BJ (cell line): ENCODE measurements around the gene SEMA4C. TPM values are rescaled to one million over a fixed set of nuclear protein-coding genes. Genes with fewer than 3 reads are reported as not detected.
"Not testable (repeated sequence)": the region's sequence is repeated elsewhere in the genome, so short reads cannot be mapped to it uniquely, and the experiment has no call there.

Source experiments
- CTCF ChIA-PET: fragments of 350-600 bp; formaldehyde crosslinking; extraction: SDS; loops from one replicate; lab custom pipeline; 2021; ENCODE audit warnings: antibody characterized with exemption, inconsistent platforms; lab: Yijun Ruan, JAX
- POLR2A ChIA-PET: fragments of 300-600 bp; sonication (Branson Sonifier 250); formaldehyde crosslinking; extraction: SDS; loops from one replicate; lab custom pipeline; 2021; ENCODE audit warnings: antibody characterized with exemption; lab: Charles Lee
- DNase-seq: peaks from one replicate; pipeline ENCODE4 v3.0.0-alpha.2; 2011; ENCODE audit warnings: low read depth
- H3K27me3 ChIP-seq: 2 replicates; pipeline ENCODE4 v1.6.0; 2011; ENCODE audit warnings: low read length; ENCODE audit not compliant: control insufficient read depth, insufficient read depth
- H3K36me3 ChIP-seq: 2 replicates; pipeline ENCODE4 v1.5.1; 2011; ENCODE audit warnings: low read length; ENCODE audit not compliant: control insufficient read depth, insufficient read depth
- H3K4me3 ChIP-seq: 2 replicates; pipeline ENCODE4 v1.5.1; 2011; ENCODE audit warnings: low read depth, mild to moderate bottlenecking, control low read depth, low read length
- CTCF ChIP-seq: IDR thresholded peaks from 2 replicates; pipeline ENCODE4 v1.5.1; 2011; ENCODE audit warnings: low read depth, mild to moderate bottlenecking, control low read depth, inconsistent platforms, low read length, moderate library complexity; ENCODE audit not compliant: insufficient read depth
- polyA plus RNA-seq: library from polyadenylated mRNA; depleted of rRNA; stranded (reverse); fragments of >200 nt; gene quantifications from 2 replicates; pipeline ENCODE4 v1.2.3, GENCODE V29; 2011

The SEMA4C gene
- polyA plus RNA-seq, 1 experiment = 29.7 TPM

GRCh38 chr2:96893289-96894150 lies 23.6 kb upstream of the SEMA4C start:
- DNase-seq = no peak
- TF ChIP-seq CTCF = no peak
- ChIA-PET CTCF (no interaction called here), POLR2A (no interaction called here)
- Histone ChIP-seq H3K36me3 (no peaks in the 10 kb centered on the region), H3K4me3 (no peak overlapping the region), H3K27me3 (no peaks in the 10 kb centered on the region)

- Histone ChIP-seq H3K27me3 (no peaks in the 10 kb centered on the region), H3K36me3 (no peaks in the 10 kb centered on the region), H3K4me3 (no peak overlapping the region)
- POLR2A ChIA-PET = no interaction called here
- no peak for TF ChIP-seq CTCF
- no peak for DNase-seq
- CTCF ChIA-PET = interaction anchor here (1.0 to 2.4 kb wide), 4 partner anchors 12 to 62 kb away, joined by 3 to 6 read pairs (median 4); partner anchors contain the start of gene ANKRD39
These were observed 21.9 kb upstream of the SEMA4C start for GRCh38 chr2:96891591-96892333.

DNA sequence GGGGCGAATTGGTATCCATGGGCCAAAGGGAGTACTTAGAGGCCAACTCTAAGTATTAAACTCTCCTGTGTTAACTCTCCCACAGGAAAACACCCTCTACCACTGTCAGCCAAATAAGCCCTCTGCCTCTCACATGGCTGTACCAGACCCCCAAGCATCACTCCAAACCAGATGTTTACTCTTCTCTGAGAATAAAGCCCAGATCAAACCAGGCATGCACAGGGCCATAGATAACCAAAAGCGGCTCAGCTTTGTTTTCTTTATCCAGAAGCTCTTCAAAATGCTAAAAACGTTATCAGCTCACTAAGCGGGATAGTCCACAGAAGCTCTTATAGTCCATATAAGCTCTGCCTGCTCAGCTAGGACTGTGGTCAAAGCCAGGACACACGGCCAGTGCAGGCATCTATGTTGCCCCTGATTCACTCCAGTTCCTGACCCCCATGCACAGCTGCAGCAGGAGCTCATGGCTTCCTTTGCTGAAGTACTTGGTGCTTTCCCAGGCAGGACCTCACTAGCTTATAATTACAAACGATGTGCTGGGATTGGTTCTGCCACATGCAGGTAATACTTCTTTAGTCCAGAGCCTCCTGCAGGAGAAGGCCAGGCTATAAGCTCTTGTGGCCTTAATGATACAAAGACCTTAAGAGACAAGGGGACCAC lies 21.0 kb upstream of the SEMA4C start:
- ChIA-PET POLR2A (interaction anchor here (0.6 kb wide), 2 partner anchors 359 to 1576 kb away, joined by 4 to 8 read pairs; no protein-coding TSS in a partner anchor), CTCF (interaction anchor here (0.6 to 2.4 kb wide), 6 partner anchors 11 to 63 kb away, joined by 3 to 6 read pairs (median 4); partner anchors contain the start of gene ANKRD39)
- DNase-seq = no peak
- H3K27me3 ChIP-seq = no peaks in the 10 kb centered on the region
- no peak for TF ChIP-seq CTCF
- no peak overlapping the region for H3K4me3 ChIP-seq
- H3K36me3 ChIP-seq = no peaks in the 10 kb centered on the region

DNA sequence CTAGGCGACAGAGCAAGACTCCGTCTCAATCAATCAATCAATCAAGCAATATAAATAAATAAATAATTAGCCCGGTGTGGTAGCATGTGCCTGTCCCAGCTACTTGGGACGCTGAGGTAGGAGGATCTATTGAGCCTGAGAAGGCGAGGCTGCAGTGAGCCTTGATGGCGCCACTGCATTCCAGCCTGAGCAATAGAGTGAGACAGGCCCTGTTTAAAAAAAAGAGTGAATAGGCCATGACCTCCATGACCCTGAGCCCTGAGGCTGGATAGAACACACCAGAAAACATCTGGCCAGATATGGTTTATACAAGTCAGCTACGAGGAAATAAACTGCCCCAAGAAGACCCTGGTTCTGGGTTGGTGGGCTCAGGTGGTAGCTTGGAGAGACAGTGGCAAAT lies 20.4 kb upstream of the SEMA4C start:
- TF ChIP-seq CTCF = no peak
- Histone ChIP-seq H3K4me3 (no peak overlapping the region), H3K27me3 (no peaks in the 10 kb centered on the region), H3K36me3 (no peaks in the 10 kb centered on the region)
- DNase-seq = no peak
- CTCF ChIA-PET = interaction anchor here (0.8 to 2.4 kb wide), 2 partner anchors 10 to 32 kb away, joined by 3 to 6 read pairs; partner anchors contain the start of gene ANKRD39
- POLR2A ChIA-PET = no interaction called here

GRCh38 chr2:96889502-96889901 lies 19.6 kb upstream of the SEMA4C start:
- POLR2A ChIA-PET, H3K27me3 ChIP-seq, H3K36me3 ChIP-seq, DNase-seq, H3K4me3 ChIP-seq: not testable (repeated sequence)
- CTCF ChIA-PET = interaction anchor here (1.3 kb wide), 2 partner anchors 21 to 61 kb away, joined by 4 to 6 read pairs; no protein-coding TSS in a partner anchor
